A549 treated with RU486 at 1 μM for 4 hours (cell line): Measurements from ENCODE around the gene WIF1. TPM values are rescaled to one million over a fixed set of nuclear protein-coding genes. Genes with fewer than 3 reads are reported as not detected.

ENCODE experiments used
- total RNA-seq: library from RNA; stranded (reverse); fragments of 200-300 nt; extraction: Qiagen RNA extraction; gene quantifications from 5 replicates; pipeline ENCODE4 v1.2.3, GENCODE V29; 2022; ENCODE audit warnings: low read depth

Gene WIF1, protein sequence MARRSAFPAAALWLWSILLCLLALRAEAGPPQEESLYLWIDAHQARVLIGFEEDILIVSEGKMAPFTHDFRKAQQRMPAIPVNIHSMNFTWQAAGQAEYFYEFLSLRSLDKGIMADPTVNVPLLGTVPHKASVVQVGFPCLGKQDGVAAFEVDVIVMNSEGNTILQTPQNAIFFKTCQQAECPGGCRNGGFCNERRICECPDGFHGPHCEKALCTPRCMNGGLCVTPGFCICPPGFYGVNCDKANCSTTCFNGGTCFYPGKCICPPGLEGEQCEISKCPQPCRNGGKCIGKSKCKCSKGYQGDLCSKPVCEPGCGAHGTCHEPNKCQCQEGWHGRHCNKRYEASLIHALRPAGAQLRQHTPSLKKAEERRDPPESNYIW
- total RNA-seq = not detected in 5 replicates

GRCh38 chr12:65121049-65121955, at the start of gene WIF1:
Gene WIF1, minus strand, starts transcription at chr12:65121305. Its CDS starts 114 bp downstream, at chr12:65121191.

GRCh38 chr12:65169320-65170208, 48.5 kb upstream of the WIF1 start, which contains the start of gene LEMD3:
Gene LEMD3, plus strand, starts transcription at chr12:65169583. Its CDS starts 14 bp downstream, at chr12:65169597.

Other genes starting within 250 kb of the WIF1 start
- 10.1 to 13.5 TPM (median 12.3 TPM) in 5 replicates for gene LEMD3, start 48.3 kb upstream of the WIF1 start, total RNA-seq
- 16.6 to 24.6 TPM (median 23.2 TPM) in 5 replicates for gene MSRB3, start 157.4 kb upstream of the WIF1 start, total RNA-seq